ENCODE results near the gene MEIS2.
"Not testable (repeated sequence)": the region's sequence is repeated elsewhere in the genome, so short reads cannot be mapped to it uniquely, and the experiment has no call there.

The MEIS2 gene

GRCh38 chr15:36994790-36995189 is 105.6 kb downstream of the MEIS2 start:
- no peak for DNase-seq
- no peak overlapping the region for H3K4me3 Mint-ChIP-seq
- CTCF ChIA-PET, result no interaction called here
- H3K27me3 Mint-ChIP-seq, result no peaks in the 10 kb centered on the region
- H3K4me1 Mint-ChIP-seq, result no peaks in the 10 kb centered on the region
- H3K36me3 Mint-ChIP-seq, result no peaks in the 10 kb centered on the region
- H3K27ac Mint-ChIP-seq, result no peak overlapping the region
- no peaks in the 10 kb centered on the region for H3K9me3 Mint-ChIP-seq

GRCh38 chr15:36992454-36992853 is 107.9 kb downstream of the MEIS2 start:
- no peak overlapping the region for H3K4me3 Mint-ChIP-seq
- H3K27ac Mint-ChIP-seq, result no peak overlapping the region
- DNase-seq, result no peak
- no peaks in the 10 kb centered on the region for H3K4me1 Mint-ChIP-seq
- no peaks in the 10 kb centered on the region for H3K36me3 Mint-ChIP-seq
- CTCF ChIA-PET, result no interaction called here
- no peaks in the 10 kb centered on the region for H3K27me3 Mint-ChIP-seq
- no peaks in the 10 kb centered on the region for H3K9me3 Mint-ChIP-seq

- no peaks in the 10 kb centered on the region for H3K4me1 Mint-ChIP-seq
- H3K4me3 Mint-ChIP-seq, result no peak overlapping the region
- H3K9me3 Mint-ChIP-seq, result peaks cover 5% of the 10 kb centered on the region
- no peak overlapping the region for H3K27ac Mint-ChIP-seq
- no peaks in the 10 kb centered on the region for H3K36me3 Mint-ChIP-seq
- CTCF ChIA-PET, result no interaction called here
- no peaks in the 10 kb centered on the region for H3K27me3 Mint-ChIP-seq
- DNase-seq, result no peak
Observed at GRCh38 chr15:36988947-36989346, 111.4 kb downstream of the MEIS2 start.

GRCh38 chr15:36982430-36982829 is 117.9 kb downstream of the MEIS2 start:
- no peaks in the 10 kb centered on the region for H3K4me1 Mint-ChIP-seq
- CTCF ChIA-PET, result no interaction called here
- no peaks in the 10 kb centered on the region for H3K27me3 Mint-ChIP-seq
- no peak for DNase-seq
- peaks cover 5% of the 10 kb centered on the region for H3K9me3 Mint-ChIP-seq
- H3K27ac Mint-ChIP-seq, result no peak overlapping the region
- no peak overlapping the region for H3K4me3 Mint-ChIP-seq
- no peaks in the 10 kb centered on the region for H3K36me3 Mint-ChIP-seq

- H3K9me3 Mint-ChIP-seq, H3K27ac Mint-ChIP-seq, CTCF ChIA-PET, H3K4me3 Mint-ChIP-seq, H3K36me3 Mint-ChIP-seq, H3K27me3 Mint-ChIP-seq, DNase-seq, H3K4me1 Mint-ChIP-seq: not testable (repeated sequence)
Observed at GRCh38 chr15:36980281-36980680, 120.1 kb downstream of the MEIS2 start.

- CTCF ChIA-PET, result no interaction called here
- Mint-ChIP-seq H3K4me1 (no peaks in the 10 kb centered on the region), H3K4me3 (no peak overlapping the region), H3K36me3 (no peaks in the 10 kb centered on the region), H3K9me3 (no peaks in the 10 kb centered on the region), H3K27ac (no peak overlapping the region), H3K27me3 (no peaks in the 10 kb centered on the region)
- no peak for DNase-seq
Observed at GRCh38 chr15:36978625-36979024, 121.7 kb downstream of the MEIS2 start.

GRCh38 chr15:36978126-36978525 is 122.2 kb downstream of the MEIS2 start:
- CTCF ChIA-PET, result no interaction called here
- Mint-ChIP-seq H3K27ac (no peak overlapping the region), H3K36me3 (no peaks in the 10 kb centered on the region), H3K9me3 (no peaks in the 10 kb centered on the region), H3K4me1 (no peaks in the 10 kb centered on the region), H3K4me3 (no peak overlapping the region), H3K27me3 (no peaks in the 10 kb centered on the region)
- DNase-seq, result no peak

- Mint-ChIP-seq H3K9me3 (no peaks in the 10 kb centered on the region), H3K4me1 (no peaks in the 10 kb centered on the region), H3K27me3 (no peaks in the 10 kb centered on the region), H3K4me3 (no peak overlapping the region), H3K27ac (no peak overlapping the region), H3K36me3 (no peaks in the 10 kb centered on the region)
- DNase-seq, result no peak
- CTCF ChIA-PET, result no interaction called here
Observed at GRCh38 chr15:36977659-36978058, 122.7 kb downstream of the MEIS2 start.

GRCh38 chr15:36972704-36973103 is 127.6 kb downstream of the MEIS2 start:
- DNase-seq, result no peak
- Mint-ChIP-seq H3K27ac (no peak overlapping the region), H3K27me3 (no peaks in the 10 kb centered on the region), H3K36me3 (no peaks in the 10 kb centered on the region), H3K9me3 (no peaks in the 10 kb centered on the region), H3K4me1 (no peaks in the 10 kb centered on the region), H3K4me3 (no peak overlapping the region)
- CTCF ChIA-PET, result no interaction called here

GRCh38 chr15:36970522-36970921 is 129.8 kb downstream of the MEIS2 start:
- H3K27ac Mint-ChIP-seq, result no peak overlapping the region
- no peaks in the 10 kb centered on the region for H3K4me1 Mint-ChIP-seq
- CTCF ChIA-PET, result no interaction called here
- H3K4me3 Mint-ChIP-seq, result no peak overlapping the region
- DNase-seq, result no peak
- no peaks in the 10 kb centered on the region for H3K27me3 Mint-ChIP-seq
- no peaks in the 10 kb centered on the region for H3K9me3 Mint-ChIP-seq
- H3K36me3 Mint-ChIP-seq, result no peaks in the 10 kb centered on the region

- CTCF ChIA-PET, result no interaction called here
- H3K4me3 Mint-ChIP-seq, result no peak overlapping the region
- H3K27ac Mint-ChIP-seq, result no peak overlapping the region
- H3K27me3 Mint-ChIP-seq, result no peaks in the 10 kb centered on the region
- H3K9me3 Mint-ChIP-seq, result no peaks in the 10 kb centered on the region
- no peak for DNase-seq
- no peaks in the 10 kb centered on the region for H3K4me1 Mint-ChIP-seq
- no peaks in the 10 kb centered on the region for H3K36me3 Mint-ChIP-seq
Observed at GRCh38 chr15:36967929-36968328, 132.4 kb downstream of the MEIS2 start.

- Mint-ChIP-seq H3K4me3 (no peak overlapping the region), H3K27me3 (no peaks in the 10 kb centered on the region), H3K4me1 (no peaks in the 10 kb centered on the region), H3K27ac (no peak overlapping the region), H3K36me3 (no peaks in the 10 kb centered on the region), H3K9me3 (no peaks in the 10 kb centered on the region)
- CTCF ChIA-PET, result no interaction called here
- no peak for DNase-seq
Observed at GRCh38 chr15:36966708-36967107, 133.6 kb downstream of the MEIS2 start.

GRCh38 chr15:36965570-36966342 is 134.6 kb downstream of the MEIS2 start:
- Mint-ChIP-seq H3K9me3 (no peaks in the 10 kb centered on the region), H3K4me1 (no peaks in the 10 kb centered on the region), H3K27me3 (no peaks in the 10 kb centered on the region), H3K27ac (no peak overlapping the region), H3K4me3 (no peak overlapping the region), H3K36me3 (no peaks in the 10 kb centered on the region)
- CTCF ChIA-PET, result interaction anchor here (0.6 kb wide), 1 partner anchor 51 kb away, joined by 3 read pairs; no protein-coding TSS in a partner anchor
- no peak for DNase-seq

GRCh38 chr15:36964626-36965025 is 135.7 kb downstream of the MEIS2 start:
- DNase-seq, result no peak
- CTCF ChIA-PET, result no interaction called here
- no peaks in the 10 kb centered on the region for H3K27me3 Mint-ChIP-seq
- H3K27ac Mint-ChIP-seq, result no peak overlapping the region
- H3K4me1 Mint-ChIP-seq, result no peaks in the 10 kb centered on the region
- no peak overlapping the region for H3K4me3 Mint-ChIP-seq
- H3K36me3 Mint-ChIP-seq, result no peaks in the 10 kb centered on the region
- no peaks in the 10 kb centered on the region for H3K9me3 Mint-ChIP-seq

GRCh38 chr15:36961956-36962355 is 138.4 kb downstream of the MEIS2 start:
- H3K36me3 Mint-ChIP-seq, result no peaks in the 10 kb centered on the region

GRCh38 chr15:36960947-36961227 is 139.5 kb downstream of the MEIS2 start:
- Mint-ChIP-seq H3K9me3 (no peaks in the 10 kb centered on the region), H3K27me3 (no peaks in the 10 kb centered on the region), H3K4me3 (no peak overlapping the region), H3K4me1 (no peaks in the 10 kb centered on the region), H3K27ac (no peak overlapping the region), H3K36me3 (no peaks in the 10 kb centered on the region)
- no peak for DNase-seq
- CTCF ChIA-PET, result no interaction called here

More at GRCh38 chr15:36961956-36962355, 138.4 kb downstream of the MEIS2 start:
- no peaks in the 10 kb centered on the region for H3K4me1 Mint-ChIP-seq
- H3K27me3 Mint-ChIP-seq, result no peaks in the 10 kb centered on the region
- H3K9me3 Mint-ChIP-seq, result no peaks in the 10 kb centered on the region
- no peak overlapping the region for H3K4me3 Mint-ChIP-seq
- CTCF ChIA-PET, result no interaction called here
- H3K27ac Mint-ChIP-seq, result no peak overlapping the region
- DNase-seq, result no peak

Measured in activated naive CD4-positive, alpha-beta T cell treated with anti-CD3 and anti-CD28 coated beads, Interleukin-2, amount 10 ng/mL, durations not matched to agents 7 days and 5 days (primary cell).